ENCODE results near the gene ZXDC. TPM values are rescaled to one million over a fixed set of nuclear protein-coding genes. Genes with fewer than 3 reads are reported as not detected.

The ZXDC gene
- polyA plus RNA-seq, 3 donors: 9.8 to 14.1 (median 13.5) TPM

GRCh38 chr3:126464093-126464492 is 11.6 kb downstream of the ZXDC start:
- no peak overlapping the region for H3K27ac ChIP-seq (ENCODE audit: low read depth, low read length)
- WGBS, 3 donors: 74 to 90% (median 90%) methylated on average over 4 of the region's 4 CpGs

GRCh38 chr3:126463521-126463920 is 12.2 kb downstream of the ZXDC start:
- 41 to 95% (median 94%) methylated on average over 2 of the region's 2 CpGs for WGBS, 3 donors
- H3K27ac ChIP-seq (ENCODE audit: low read depth, low read length): no peak overlapping the region

- no peak overlapping the region for H3K27ac ChIP-seq (ENCODE audit: low read depth, low read length)
- 86 to 92% (median 89%) methylated on average over 17 of the region's 17 CpGs for WGBS, 3 donors
These were observed 14.1 kb downstream of the ZXDC start for GRCh38 chr3:126461450-126462070.

DNA sequence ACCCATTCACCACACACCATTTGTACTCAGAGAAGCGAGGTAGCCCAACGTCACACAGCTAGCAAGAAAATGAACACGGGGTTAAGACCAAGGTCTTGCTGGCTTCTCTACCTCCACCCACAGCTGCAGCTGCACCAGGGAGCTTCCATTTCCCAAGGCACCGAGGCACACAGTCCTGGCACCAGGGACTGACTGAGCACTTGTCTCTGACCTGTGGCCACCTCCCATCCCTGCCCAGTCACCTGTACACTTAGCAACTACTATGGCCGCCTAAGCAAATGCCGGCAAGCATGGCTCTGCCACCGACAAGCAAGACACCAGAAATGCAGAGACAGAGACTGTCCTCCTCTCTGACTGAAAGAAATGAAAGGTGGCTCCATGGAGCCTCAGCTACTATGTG is 15.3 kb downstream of the ZXDC start:
- 65 to 94% (median 78%) methylated on average over 7 of the region's 7 CpGs for WGBS, 3 donors
- no peak overlapping the region for H3K27ac ChIP-seq (ENCODE audit: low read depth, low read length)

GRCh38 chr3:126459763-126460127 is 15.9 kb downstream of the ZXDC start:
- 40 to 93% (median 92%) methylated on average over 9 of the region's 9 CpGs for WGBS, 3 donors
- H3K27ac ChIP-seq (ENCODE audit: low read depth, low read length): no peak overlapping the region

GRCh38 chr3:126459111-126459762 is 16.5 kb downstream of the ZXDC start:
- no peak overlapping the region for H3K27ac ChIP-seq (ENCODE audit: low read depth, low read length)
- WGBS, 3 donors: 42 to 87% (median 87%) methylated on average over 7 of the region's 7 CpGs

GRCh38 chr3:126456766-126457388 is 18.8 kb downstream of the ZXDC start:
- WGBS, 3 donors: 76 to 86% (median 85%) methylated on average over 12 of the region's 12 CpGs

DNA sequence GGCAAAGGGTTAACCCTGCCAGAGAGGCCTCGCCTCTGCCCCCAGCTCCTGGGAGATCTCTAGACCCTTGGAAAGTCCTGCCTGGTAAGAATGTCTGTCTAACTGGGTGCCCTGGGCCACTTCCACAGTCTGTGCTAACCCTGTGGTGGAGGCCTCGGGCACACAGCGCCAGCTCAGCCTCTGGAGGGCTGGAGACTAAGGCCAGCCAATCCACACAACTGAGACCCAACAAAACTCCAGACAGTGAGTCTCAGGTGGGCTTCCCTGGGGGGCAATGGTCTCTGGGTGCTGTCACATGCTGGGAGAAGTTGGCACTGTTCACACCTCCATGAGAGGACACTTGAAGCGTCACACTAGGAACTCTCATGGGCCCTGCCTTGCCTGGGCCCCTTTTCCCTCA is 19.5 kb downstream of the ZXDC start:
- WGBS, 3 donors: 65 to 78% (median 77%) methylated on average over 4 of the region's 4 CpGs
- H3K27ac ChIP-seq (ENCODE audit: low read depth, low read length): no peak overlapping the region

More at GRCh38 chr3:126456766-126457388, 18.8 kb downstream of the ZXDC start:
- no peak overlapping the region for H3K27ac ChIP-seq (ENCODE audit: low read depth, low read length)

DNA sequence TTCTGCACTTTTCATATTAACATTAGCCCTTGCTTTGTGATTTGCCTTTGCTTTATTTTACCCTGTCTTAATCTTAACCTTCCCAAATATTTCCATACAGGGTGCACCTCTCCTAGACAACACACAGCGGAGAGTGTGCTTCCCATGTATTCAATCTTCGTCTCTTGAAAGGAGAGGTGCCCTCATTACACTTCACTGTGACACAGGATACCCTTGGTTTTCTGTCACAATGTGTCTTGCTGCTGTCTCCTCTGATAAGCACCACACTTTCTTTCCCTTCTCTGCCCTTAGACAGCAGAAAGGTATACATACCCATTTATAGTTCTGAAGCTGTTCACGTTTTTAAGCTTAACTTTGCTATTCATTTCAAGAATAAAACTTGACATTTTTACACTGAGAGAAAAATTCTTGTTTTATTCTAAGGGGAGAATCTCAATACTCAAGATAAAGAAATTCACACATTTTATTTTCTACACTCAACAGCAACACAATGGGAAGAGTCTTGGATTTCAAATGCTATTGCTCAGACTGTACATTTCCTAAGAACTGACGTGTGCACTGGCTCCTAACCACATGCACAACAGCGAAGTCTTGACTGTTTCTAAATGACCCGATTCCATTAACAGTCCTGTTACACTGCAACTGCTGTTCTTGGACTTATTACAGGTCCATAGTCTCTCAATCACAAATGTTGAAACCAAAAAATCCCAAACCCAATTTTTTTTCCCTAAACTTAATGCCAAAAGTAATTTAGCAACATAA is 21.1 kb downstream of the ZXDC start:
- 75 to 88% (median 82%) methylated on average over 6 of the region's 6 CpGs for WGBS, 3 donors
- H3K27ac ChIP-seq (ENCODE audit: low read depth, low read length): no peak overlapping the region

GRCh38 chr3:126454025-126454424 is 21.7 kb downstream of the ZXDC start:
- H3K27ac ChIP-seq (ENCODE audit: low read depth, low read length): no peak overlapping the region
- WGBS, 3 donors: 70 to 94% (median 83%) methylated on average over 1 of the region's 1 CpG

GRCh38 chr3:126452213-126452612 is 23.5 kb downstream of the ZXDC start:
- H3K27ac ChIP-seq (ENCODE audit: low read depth, low read length): no peak overlapping the region
- WGBS, 3 donors: 86 to 91% (median 87%) methylated on average over 9 of the region's 9 CpGs

DNA sequence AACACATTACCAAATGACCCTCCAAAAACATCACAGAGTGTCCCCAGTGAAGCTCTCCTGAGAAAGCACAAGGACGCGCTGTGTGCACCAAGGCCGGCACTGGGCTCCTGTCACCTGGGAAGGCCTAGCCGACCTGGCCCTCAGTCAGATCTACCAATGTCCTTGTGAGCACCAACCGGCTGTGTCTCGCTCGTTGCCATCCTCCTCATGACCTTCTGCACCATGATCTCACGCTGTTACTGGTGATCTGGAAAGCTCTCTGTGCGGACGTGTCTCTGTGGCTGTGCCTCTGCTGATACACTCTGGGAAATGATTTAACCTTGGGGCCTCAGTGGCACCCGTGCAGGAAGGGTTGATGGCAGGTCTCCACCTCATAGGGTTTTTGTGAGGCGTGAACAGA is 24.2 kb downstream of the ZXDC start:
- no peak overlapping the region for H3K27ac ChIP-seq (ENCODE audit: low read depth, low read length)
- 69 to 92% (median 89%) methylated on average over 12 of the region's 12 CpGs for WGBS, 3 donors

GRCh38 chr3:126450744-126451143 is 24.9 kb downstream of the ZXDC start:
- no peak overlapping the region for H3K27ac ChIP-seq (ENCODE audit: low read depth, low read length)
- WGBS, 3 donors: 88 to 97% (median 95%) methylated on average over 3 of the region's 3 CpGs

DNA sequence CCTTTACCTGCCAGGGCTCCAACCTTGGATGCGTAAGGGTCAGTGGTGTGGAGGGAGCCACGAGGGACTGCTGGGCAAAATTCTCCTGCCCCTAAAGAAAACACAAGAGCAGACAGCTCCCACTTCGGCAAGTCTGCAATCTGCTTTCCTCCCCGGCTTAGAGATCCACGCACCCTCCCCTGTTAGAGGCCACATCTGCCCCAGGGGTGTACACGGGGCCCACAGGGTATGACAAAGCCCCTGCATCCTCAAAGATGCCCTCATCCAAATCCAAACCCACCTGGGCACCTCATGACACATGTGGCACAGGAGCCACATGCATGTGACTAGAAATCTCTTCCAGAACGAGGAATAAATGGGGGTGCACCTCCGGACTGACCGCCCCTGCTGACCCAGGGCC is 25.5 kb downstream of the ZXDC start:
- no peak overlapping the region for H3K27ac ChIP-seq (ENCODE audit: low read depth, low read length)
- WGBS, 3 donors: 74 to 82% (median 80%) methylated on average over 9 of the region's 9 CpGs

DNA sequence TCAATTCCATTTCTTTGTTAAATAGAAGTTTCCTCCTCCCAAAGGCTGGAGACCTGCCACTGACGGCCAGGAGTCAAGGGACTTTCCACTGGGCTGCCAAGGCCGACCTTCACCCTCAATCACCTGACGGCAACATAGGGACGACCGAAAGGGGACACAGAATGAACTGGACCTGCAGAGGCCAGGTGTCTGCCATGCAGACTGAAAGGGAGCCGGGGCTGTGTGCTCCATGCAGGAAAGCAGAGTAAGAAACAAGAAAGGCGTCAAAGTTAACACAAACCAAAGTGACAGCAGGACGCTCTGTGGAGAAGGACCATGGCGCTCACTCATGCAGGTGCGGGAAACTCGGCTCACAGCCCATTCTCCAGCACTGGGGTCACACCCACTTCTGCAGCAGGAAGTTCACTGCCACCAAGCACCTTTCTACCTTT is 26.1 kb downstream of the ZXDC start:
- 43 to 90% (median 88%) methylated on average over 11 of the region's 11 CpGs for WGBS, 3 donors
- H3K27ac ChIP-seq (ENCODE audit: low read depth, low read length): no peak overlapping the region

- 90 to 94% (median 92%) methylated on average over 8 of the region's 8 CpGs for WGBS, 3 donors
- no peak overlapping the region for H3K27ac ChIP-seq (ENCODE audit: low read depth, low read length)
These were observed 26.9 kb downstream of the ZXDC start for GRCh38 chr3:126448893-126449180.

- H3K27ac ChIP-seq (ENCODE audit: low read depth, low read length): no peak overlapping the region
- 92 to 95% (median 93%) methylated on average over 17 of the region's 17 CpGs for WGBS, 3 donors
These were observed 27.4 kb downstream of the ZXDC start for GRCh38 chr3:126448136-126448892.

GRCh38 chr3:126447456-126448106 is 28.1 kb downstream of the ZXDC start:
- WGBS, 3 donors: 59 to 93% (median 86%) methylated on average over 12 of the region's 12 CpGs
- no peak overlapping the region for H3K27ac ChIP-seq (ENCODE audit: low read depth, low read length)

Data from adipose tissue (tissue), 3 donors.